Stimulated activated CD4-positive, alpha-beta T cell treated with anti-CD3 and anti-CD28 coated beads, Interleukin-15, amount 100 ng/mL, for 24 hours (primary cell): ENCODE results near the gene KCTD17.

Experiments
- DNase-seq: peaks from one replicate; pipeline ENCODE4 v3.0.0-alpha.2; 2020

Gene KCTD17

GRCh38 chr22:37080838-37081237 is 29.3 kb downstream of the KCTD17 start:
- DNase-seq, result no peak

GRCh38 chr22:37082251-37082873 is 30.8 kb downstream of the KCTD17 start:
- DNase-seq, result peak; percentile 62

- no peak for DNase-seq
Measured at GRCh38 chr22:37083914-37084313, 32.4 kb downstream of the KCTD17 start.

GRCh38 chr22:37084385-37084784 is 32.8 kb downstream of the KCTD17 start:
- no peak for DNase-seq

- no peak for DNase-seq
Measured at GRCh38 chr22:37086184-37086583, 34.6 kb downstream of the KCTD17 start.

- peak; percentile 73 for DNase-seq
Measured at GRCh38 chr22:37088108-37088605, 36.6 kb downstream of the KCTD17 start.

GRCh38 chr22:37088750-37089408 is 37.3 kb downstream of the KCTD17 start:
- peak; percentile 46 for DNase-seq

- DNase-seq, result no peak
Measured at GRCh38 chr22:37089434-37089833, 37.9 kb downstream of the KCTD17 start.

- no peak for DNase-seq
Measured at GRCh38 chr22:37090920-37091695, 39.6 kb downstream of the KCTD17 start.

- DNase-seq, result no peak
Measured at GRCh38 chr22:37091994-37092393, 40.5 kb downstream of the KCTD17 start.

GRCh38 chr22:37092997-37093396 is 41.5 kb downstream of the KCTD17 start:
- DNase-seq, result no peak

- no peak for DNase-seq
Measured at GRCh38 chr22:37094239-37094638, 42.7 kb downstream of the KCTD17 start.

- DNase-seq, result peak; percentile 85
Measured at GRCh38 chr22:37095113-37095512, 43.6 kb downstream of the KCTD17 start.

- no peak for DNase-seq
Measured at GRCh38 chr22:37097346-37097745, 45.8 kb downstream of the KCTD17 start.

GRCh38 chr22:37098976-37099591 is 47.5 kb downstream of the KCTD17 start:
- no peak for DNase-seq

- DNase-seq, result peak; percentile 44
Measured at GRCh38 chr22:37100589-37101127, 49.1 kb downstream of the KCTD17 start.

- DNase-seq, result no peak
Measured at GRCh38 chr22:37101311-37102066, 49.9 kb downstream of the KCTD17 start.

GRCh38 chr22:37103151-37103550 is 51.6 kb downstream of the KCTD17 start:
- no peak for DNase-seq

GRCh38 chr22:37103656-37104452 is 52.3 kb downstream of the KCTD17 start:
- no peak for DNase-seq

GRCh38 chr22:37105154-37105553 is 53.6 kb downstream of the KCTD17 start:
- no peak for DNase-seq

GRCh38 chr22:37105990-37106389 is 54.4 kb downstream of the KCTD17 start:
- DNase-seq, result no peak
